Upper lobe of right lung (tissue), 1 donor: ENCODE data around the gene HECTD4. TPM values are rescaled to one million over a fixed set of nuclear protein-coding genes. Genes with fewer than 3 reads are reported as not detected.

Source experiments
- ATAC-seq: fragments of 200-7000 bp; cut with Tn5 transposase; one replicate; pipeline ENCODE4 v1.9.1; 2020; ENCODE audit warnings: mild to moderate bottlenecking, moderate library complexity
- DNase-seq: peaks from one replicate; pipeline ENCODE4 v3.0.0-alpha.2; 2020
- H3K27ac ChIP-seq: fragments of 200-600 bp; one replicate; pipeline ENCODE4 v1.8.0; 2022
- H3K27me3 ChIP-seq: fragments of 200-600 bp; one replicate; pipeline ENCODE4 v1.8.0; 2022; ENCODE audit warnings: mild to moderate bottlenecking
- H3K36me3 ChIP-seq: fragments of 200-600 bp; one replicate; pipeline ENCODE4 v1.8.0; 2022
- H3K4me1 ChIP-seq: fragments of 200-600 bp; one replicate; pipeline ENCODE4 v1.8.0; 2022
- H3K4me3 ChIP-seq: fragments of 200-600 bp; one replicate; pipeline ENCODE4 v1.8.0; 2022; ENCODE audit warnings: mild to moderate bottlenecking
- H3K9me3 ChIP-seq: fragments of 200-600 bp; one replicate; pipeline ENCODE4 v1.8.0; 2022
- CTCF ChIP-seq: fragments of 200-600 bp; IDR thresholded peaks from one replicate; pipeline ENCODE4 v1.8.0; 2022; ENCODE audit warnings: antibody characterized with exemption
- intact Hi-C: fragments of 100-400 bp; cut with DNase I; formaldehyde crosslinking; loops from one replicate; pipeline ENCODE4 v1.11.0; 2022
- total RNA-seq: library from RNA; stranded (reverse); fragmentation: NEBNext Ultra II Directional; extraction: Animal tissue kit (Norgen Biotek cat#: 25700); gene quantifications from one replicate; pipeline ENCODE4 v1.2.1, GENCODE V29; 2021
- donor health status: DM: no; HTN: yes; CAD: no; lungs with severe emphysema.

The HECTD4 gene
- total RNA-seq, 1 donor from 2014 or later, result 54.7 TPM

GRCh38 chr12:112167031-112167461, 215.2 kb downstream of the HECTD4 start:
- Histone ChIP-seq H3K27ac (no peak overlapping the region), H3K4me1 (no peaks in the 10 kb centered on the region), H3K27me3 (no peaks in the 10 kb centered on the region), H3K36me3 (peaks cover 29% of the 10 kb centered on the region), H3K9me3 (no peaks in the 10 kb centered on the region), H3K4me3 (no peak overlapping the region)
- intact Hi-C loops, result no loop called here
- DNase-seq (no peak), ATAC-seq (no peak)
- no peak for TF ChIP-seq CTCF

GRCh38 chr12:112166051-112167015, 215.9 kb downstream of the HECTD4 start:
- no peak overlapping the region for H3K27ac ChIP-seq
- no peaks in the 10 kb centered on the region for H3K4me1 ChIP-seq
- no peak overlapping the region for H3K4me3 ChIP-seq
- H3K36me3 ChIP-seq, result peaks cover 30% of the 10 kb centered on the region
- no peaks in the 10 kb centered on the region for H3K27me3 ChIP-seq
- no peak for TF ChIP-seq CTCF
- intact Hi-C loops, result no loop called here
- no peaks in the 10 kb centered on the region for H3K9me3 ChIP-seq
- DNase-seq (peak; percentile 41), ATAC-seq (no peak)

GRCh38 chr12:112165624-112166023, 216.6 kb downstream of the HECTD4 start:
- Histone ChIP-seq H3K27ac (no peak overlapping the region), H3K4me1 (no peaks in the 10 kb centered on the region), H3K4me3 (no peak overlapping the region), H3K9me3 (no peaks in the 10 kb centered on the region), H3K36me3 (peaks cover 29% of the 10 kb centered on the region), H3K27me3 (no peaks in the 10 kb centered on the region)
- peak; percentile 37 for DNase-seq
- TF ChIP-seq CTCF, result no peak
- ATAC-seq, result no peak
- intact Hi-C loops, result no loop called here

GRCh38 chr12:112164011-112164660, 218.1 kb downstream of the HECTD4 start:
- Histone ChIP-seq H3K4me3 (no peak overlapping the region), H3K4me1 (no peaks in the 10 kb centered on the region), H3K9me3 (no peaks in the 10 kb centered on the region), H3K27me3 (no peaks in the 10 kb centered on the region), H3K27ac (no peak overlapping the region), H3K36me3 (peaks cover 37% of the 10 kb centered on the region)
- no peak for TF ChIP-seq CTCF
- peak; percentile 52 for DNase-seq
- no peak for ATAC-seq
- intact Hi-C loops, result no loop called here

GRCh38 chr12:112163471-112163991, 218.7 kb downstream of the HECTD4 start:
- H3K27ac ChIP-seq, result no peak overlapping the region
- no peak overlapping the region for H3K4me3 ChIP-seq
- intact Hi-C loops, result no loop called here
- DNase-seq (peak; percentile 54), ATAC-seq (peak; percentile 3)
- TF ChIP-seq CTCF, result no peak
- H3K4me1 ChIP-seq, result no peaks in the 10 kb centered on the region
- H3K9me3 ChIP-seq, result no peaks in the 10 kb centered on the region
- H3K27me3 ChIP-seq, result no peaks in the 10 kb centered on the region
- H3K36me3 ChIP-seq, result peaks cover 41% of the 10 kb centered on the region
